Measurements from ENCODE around the gene HEATR5A. TPM values are rescaled to one million over a fixed set of nuclear protein-coding genes. Genes with fewer than 3 reads are reported as not detected.

HEATR5A gene
- total and polyA plus RNA-seq, 2 of the 13 experiments (the other 11 are each of a cell fraction or from before 2014, with no cell fraction given): 36.4 to 105 TPM

DNA sequence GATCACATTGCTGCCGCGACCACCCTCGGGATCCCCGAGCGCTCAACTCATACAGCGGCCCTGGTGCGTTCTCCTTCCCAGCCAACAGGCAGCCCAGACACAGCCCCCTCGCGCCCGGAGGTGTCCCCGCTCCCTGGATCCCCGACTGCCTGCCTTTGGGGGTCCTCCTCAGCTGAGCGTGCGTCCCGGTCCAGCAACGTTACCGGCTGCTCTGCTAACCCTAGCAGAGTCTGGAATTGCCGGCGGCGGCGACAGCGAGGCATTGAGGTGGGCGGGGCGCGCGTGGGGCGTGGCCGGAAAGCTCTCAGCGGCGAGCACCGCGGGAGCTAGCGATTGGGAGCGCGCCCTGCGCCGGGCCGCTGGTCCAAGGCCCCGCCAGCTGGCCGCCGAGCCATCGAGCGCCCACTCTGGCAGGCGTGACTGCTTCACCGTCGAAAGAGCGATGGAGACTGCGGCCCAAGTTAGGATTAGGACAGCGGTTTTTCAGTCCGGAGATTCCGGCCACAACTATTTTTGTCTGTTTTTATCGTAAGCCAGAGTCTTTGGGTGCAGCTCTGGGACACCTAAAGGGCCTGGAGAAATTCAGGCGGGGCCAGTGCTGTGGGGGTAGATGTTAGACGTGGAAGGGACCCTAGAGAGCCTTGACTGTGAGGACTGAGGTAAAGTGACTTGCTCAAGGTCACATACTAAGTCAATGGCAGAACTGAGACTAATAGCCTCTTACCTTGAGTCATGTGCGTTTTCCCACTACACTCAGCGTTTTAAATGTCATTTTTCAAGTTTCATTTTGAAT lies at the start of gene HEATR5A (continued):
- TF ChIP-seq, protein P1, sequence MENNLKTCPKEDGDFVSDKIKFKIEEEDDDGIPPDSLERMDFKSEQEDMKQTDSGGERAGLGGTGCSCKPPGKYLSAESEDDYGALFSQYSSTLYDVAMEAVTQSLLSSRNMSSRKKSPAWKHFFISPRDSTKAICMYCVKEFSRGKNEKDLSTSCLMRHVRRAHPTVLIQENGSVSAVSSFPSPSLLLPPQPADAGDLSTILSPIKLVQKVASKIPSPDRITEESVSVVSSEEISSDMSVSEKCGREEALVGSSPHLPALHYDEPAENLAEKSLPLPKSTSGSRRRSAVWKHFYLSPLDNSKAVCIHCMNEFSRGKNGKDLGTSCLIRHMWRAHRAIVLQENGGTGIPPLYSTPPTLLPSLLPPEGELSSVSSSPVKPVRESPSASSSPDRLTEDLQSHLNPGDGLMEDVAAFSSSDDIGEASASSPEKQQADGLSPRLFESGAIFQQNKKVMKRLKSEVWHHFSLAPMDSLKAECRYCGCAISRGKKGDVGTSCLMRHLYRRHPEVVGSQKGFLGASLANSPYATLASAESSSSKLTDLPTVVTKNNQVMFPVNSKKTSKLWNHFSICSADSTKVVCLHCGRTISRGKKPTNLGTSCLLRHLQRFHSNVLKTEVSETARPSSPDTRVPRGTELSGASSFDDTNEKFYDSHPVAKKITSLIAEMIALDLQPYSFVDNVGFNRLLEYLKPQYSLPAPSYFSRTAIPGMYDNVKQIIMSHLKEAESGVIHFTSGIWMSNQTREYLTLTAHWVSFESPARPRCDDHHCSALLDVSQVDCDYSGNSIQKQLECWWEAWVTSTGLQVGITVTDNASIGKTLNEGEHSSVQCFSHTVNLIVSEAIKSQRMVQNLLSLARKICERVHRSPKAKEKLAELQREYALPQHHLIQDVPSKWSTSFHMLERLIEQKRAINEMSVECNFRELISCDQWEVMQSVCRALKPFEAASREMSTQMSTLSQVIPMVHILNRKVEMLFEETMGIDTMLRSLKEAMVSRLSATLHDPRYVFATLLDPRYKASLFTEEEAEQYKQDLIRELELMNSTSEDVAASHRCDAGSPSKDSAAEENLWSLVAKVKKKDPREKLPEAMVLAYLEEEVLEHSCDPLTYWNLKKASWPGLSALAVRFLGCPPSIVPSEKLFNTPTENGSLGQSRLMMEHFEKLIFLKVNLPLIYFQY (CRISPR knock-in tag; IDR thresholded peaks at IDR 0.05; ENCODE audit: borderline replicate concordance): peak; percentile 77
- TF ChIP-seq, protein P2, sequence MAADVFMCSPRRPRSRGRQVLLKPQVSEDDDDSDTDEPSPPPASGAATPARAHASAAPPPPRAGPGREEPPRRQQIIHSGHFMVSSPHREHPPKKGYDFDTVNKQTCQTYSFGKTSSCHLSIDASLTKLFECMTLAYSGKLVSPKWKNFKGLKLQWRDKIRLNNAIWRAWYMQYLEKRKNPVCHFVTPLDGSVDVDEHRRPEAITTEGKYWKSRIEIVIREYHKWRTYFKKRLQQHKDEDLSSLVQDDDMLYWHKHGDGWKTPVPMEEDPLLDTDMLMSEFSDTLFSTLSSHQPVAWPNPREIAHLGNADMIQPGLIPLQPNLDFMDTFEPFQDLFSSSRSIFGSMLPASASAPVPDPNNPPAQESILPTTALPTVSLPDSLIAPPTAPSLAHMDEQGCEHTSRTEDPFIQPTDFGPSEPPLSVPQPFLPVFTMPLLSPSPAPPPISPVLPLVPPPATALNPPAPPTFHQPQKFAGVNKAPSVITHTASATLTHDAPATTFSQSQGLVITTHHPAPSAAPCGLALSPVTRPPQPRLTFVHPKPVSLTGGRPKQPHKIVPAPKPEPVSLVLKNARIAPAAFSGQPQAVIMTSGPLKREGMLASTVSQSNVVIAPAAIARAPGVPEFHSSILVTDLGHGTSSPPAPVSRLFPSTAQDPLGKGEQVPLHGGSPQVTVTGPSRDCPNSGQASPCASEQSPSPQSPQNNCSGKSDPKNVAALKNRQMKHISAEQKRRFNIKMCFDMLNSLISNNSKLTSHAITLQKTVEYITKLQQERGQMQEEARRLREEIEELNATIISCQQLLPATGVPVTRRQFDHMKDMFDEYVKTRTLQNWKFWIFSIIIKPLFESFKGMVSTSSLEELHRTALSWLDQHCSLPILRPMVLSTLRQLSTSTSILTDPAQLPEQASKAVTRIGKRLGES (CRISPR knock-in tag; IDR thresholded peaks at IDR 0.05; ENCODE audit: borderline replicate concordance): peak; percentile 53; the same call in 1 of the 2 replicates
- TF ChIP-seq IRF2 (CRISPR knock-in tag; IDR thresholded peaks at IDR 0.05) (peak; percentile 98), RBAK (CRISPR knock-in tag; IDR thresholded peaks at IDR 0.05) (peak; percentile 52; the same call in 1 of the 2 replicates), NCOA2 (CRISPR knock-in tag; IDR thresholded peaks at IDR 0.05) (peak; percentile 81), ZFP36L2 (CRISPR knock-in tag; IDR thresholded peaks at IDR 0.05) (peak; percentile 92), ZNF7 (CRISPR knock-in tag; IDR thresholded peaks at IDR 0.05) (peak; percentile 36; the same call in 1 of the 2 replicates), TCF7L2 (IDR thresholded peaks at IDR 0.05; ENCODE audit: low read depth, low read length) (no peak), ZNF143 (CRISPR knock-in tag; IDR thresholded peaks at IDR 0.05) (peak; percentile 83), NR2C2 (CRISPR knock-in tag; IDR thresholded peaks at IDR 0.05; ENCODE audit: borderline replicate concordance) (peak; percentile 90)
- TF ChIP-seq, protein P3, sequence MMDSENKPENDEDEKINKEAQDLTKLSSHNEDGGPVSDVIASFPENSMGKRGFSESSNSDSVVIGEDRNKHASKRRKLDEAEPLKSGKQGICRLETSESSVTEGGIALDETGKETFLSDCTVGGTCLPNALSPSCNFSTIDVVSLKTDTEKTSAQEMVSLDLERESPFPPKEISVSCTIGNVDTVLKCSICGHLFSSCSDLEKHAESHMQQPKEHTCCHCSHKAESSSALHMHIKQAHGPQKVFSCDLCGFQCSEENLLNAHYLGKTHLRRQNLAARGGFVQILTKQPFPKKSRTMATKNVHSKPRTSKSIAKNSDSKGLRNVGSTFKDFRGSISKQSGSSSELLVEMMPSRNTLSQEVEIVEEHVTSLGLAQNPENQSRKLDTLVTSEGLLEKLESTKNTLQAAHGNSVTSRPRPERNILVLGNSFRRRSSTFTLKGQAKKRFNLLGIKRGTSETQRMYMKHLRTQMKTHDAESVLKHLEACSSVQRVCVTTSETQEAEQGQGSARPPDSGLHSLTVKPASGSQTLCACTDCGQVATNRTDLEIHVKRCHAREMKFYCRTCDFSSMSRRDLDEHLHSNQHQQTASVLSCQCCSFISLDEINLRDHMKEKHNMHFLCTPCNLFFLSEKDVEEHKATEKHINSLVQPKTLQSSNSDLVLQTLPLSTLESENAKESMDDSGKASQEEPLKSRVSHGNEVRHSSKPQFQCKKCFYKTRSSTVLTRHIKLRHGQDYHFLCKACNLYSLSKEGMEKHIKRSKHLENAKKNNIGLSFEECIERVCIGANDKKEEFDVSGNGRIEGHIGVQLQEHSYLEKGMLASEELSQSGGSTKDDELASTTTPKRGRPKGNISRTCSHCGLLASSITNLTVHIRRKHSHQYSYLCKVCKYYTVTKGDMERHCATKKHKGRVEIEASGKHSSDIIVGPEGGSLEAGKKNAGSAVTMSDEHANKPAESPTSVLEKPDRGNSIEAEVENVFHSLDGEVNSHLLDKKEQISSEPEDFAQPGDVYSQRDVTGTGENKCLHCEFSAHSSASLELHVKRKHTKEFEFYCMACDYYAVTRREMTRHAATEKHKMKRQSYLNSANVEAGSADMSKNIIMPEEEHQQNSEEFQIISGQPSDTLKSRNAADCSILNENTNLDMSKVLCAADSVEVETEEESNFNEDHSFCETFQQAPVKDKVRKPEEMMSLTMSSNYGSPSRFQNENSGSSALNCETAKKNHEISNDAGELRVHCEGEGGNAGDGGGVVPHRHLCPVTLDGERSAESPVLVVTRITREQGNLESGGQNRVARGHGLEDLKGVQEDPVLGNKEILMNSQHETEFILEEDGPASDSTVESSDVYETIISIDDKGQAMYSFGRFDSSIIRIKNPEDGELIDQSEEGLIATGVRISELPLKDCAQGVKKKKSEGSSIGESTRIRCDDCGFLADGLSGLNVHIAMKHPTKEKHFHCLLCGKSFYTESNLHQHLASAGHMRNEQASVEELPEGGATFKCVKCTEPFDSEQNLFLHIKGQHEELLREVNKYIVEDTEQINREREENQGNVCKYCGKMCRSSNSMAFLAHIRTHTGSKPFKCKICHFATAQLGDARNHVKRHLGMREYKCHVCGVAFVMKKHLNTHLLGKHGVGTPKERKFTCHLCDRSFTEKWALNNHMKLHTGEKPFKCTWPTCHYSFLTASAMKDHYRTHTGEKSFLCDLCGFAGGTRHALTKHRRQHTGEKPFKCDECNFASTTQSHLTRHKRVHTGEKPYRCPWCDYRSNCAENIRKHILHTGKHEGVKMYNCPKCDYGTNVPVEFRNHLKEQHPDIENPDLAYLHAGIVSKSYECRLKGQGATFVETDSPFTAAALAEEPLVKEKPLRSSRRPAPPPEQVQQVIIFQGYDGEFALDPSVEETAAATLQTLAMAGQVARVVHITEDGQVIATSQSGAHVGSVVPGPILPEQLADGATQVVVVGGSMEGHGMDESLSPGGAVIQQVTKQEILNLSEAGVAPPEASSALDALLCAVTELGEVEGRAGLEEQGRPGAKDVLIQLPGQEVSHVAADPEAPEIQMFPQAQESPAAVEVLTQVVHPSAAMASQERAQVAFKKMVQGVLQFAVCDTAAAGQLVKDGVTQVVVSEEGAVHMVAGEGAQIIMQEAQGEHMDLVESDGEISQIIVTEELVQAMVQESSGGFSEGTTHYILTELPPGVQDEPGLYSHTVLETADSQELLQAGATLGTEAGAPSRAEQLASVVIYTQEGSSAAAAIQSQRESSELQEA (CRISPR knock-in tag; IDR thresholded peaks at IDR 0.05; ENCODE audit: not compliant biosample characterization): peak; percentile 100
- TF ChIP-seq, protein P4, sequence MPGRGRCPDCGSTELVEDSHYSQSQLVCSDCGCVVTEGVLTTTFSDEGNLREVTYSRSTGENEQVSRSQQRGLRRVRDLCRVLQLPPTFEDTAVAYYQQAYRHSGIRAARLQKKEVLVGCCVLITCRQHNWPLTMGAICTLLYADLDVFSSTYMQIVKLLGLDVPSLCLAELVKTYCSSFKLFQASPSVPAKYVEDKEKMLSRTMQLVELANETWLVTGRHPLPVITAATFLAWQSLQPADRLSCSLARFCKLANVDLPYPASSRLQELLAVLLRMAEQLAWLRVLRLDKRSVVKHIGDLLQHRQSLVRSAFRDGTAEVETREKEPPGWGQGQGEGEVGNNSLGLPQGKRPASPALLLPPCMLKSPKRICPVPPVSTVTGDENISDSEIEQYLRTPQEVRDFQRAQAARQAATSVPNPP (CRISPR knock-in tag; IDR thresholded peaks at IDR 0.05): peak; percentile 98
